G401 (cell line): Measurements from ENCODE around the gene CCDC148. TPM values are rescaled to one million over a fixed set of nuclear protein-coding genes. Genes with fewer than 3 reads are reported as not detected.
A peak's percentile ranks its signal among the peaks of the same experiment; 100 is the strongest.
"Not testable (repeated sequence)": the region's sequence is repeated elsewhere in the genome, so short reads cannot be mapped to it uniquely, and the experiment has no call there.

Source experiments
- DNase-seq: peaks from one replicate; pipeline ENCODE4 v3.0.0-alpha.2; 2015; ENCODE audit warnings: low spot score
- in situ Hi-C: cut with HindIII; loops from 2 replicates; pipeline ENCODE4 v1.10.0; 2016; ENCODE audit warnings: low sequenced_read_pairs, mixed read lengths
- total RNA-seq: library from RNA; depleted of rRNA; stranded (reverse); fragments of >200 nt; shearing (Covaris generic); gene quantifications from 2 replicates; pipeline ENCODE4 v1.2.3, GENCODE V29; 2014

Gene CCDC148
- total RNA-seq, 1 experiment from 2014 or later: 4.1 TPM

GRCh38 chr2:158486150-158486969 lies 29.8 kb upstream of the CCDC148 start:
- in situ Hi-C loops: no loop called here
- no peak for DNase-seq

GRCh38 chr2:158484892-158485556 lies 28.5 kb upstream of the CCDC148 start:
- no peak for DNase-seq
- in situ Hi-C loops: no loop called here

GRCh38 chr2:158482594-158482993 lies 26.0 kb upstream of the CCDC148 start:
- in situ Hi-C loops: no loop called here
- no peak for DNase-seq

- DNase-seq: no peak
- in situ Hi-C loops: no loop called here
Measured at GRCh38 chr2:158481116-158481515, 24.6 kb upstream of the CCDC148 start.

GRCh38 chr2:158478816-158479215 lies 22.3 kb upstream of the CCDC148 start:
- in situ Hi-C loops: loop anchor here (10.0 kb wide), 1 partner anchor 56 kb away; no protein-coding TSS in a partner anchor
- no peak for DNase-seq

- no peak for DNase-seq
- in situ Hi-C loops: loop anchor here (10.0 kb wide), 1 partner anchor 57 kb away; no protein-coding TSS in a partner anchor
Measured at GRCh38 chr2:158478237-158478636, 21.7 kb upstream of the CCDC148 start.

GRCh38 chr2:158477202-158477601 lies 20.6 kb upstream of the CCDC148 start:
- no peak for DNase-seq
- in situ Hi-C loops: loop anchor here (10.0 kb wide), 1 partner anchor 58 kb away; no protein-coding TSS in a partner anchor

GRCh38 chr2:158474526-158475011 lies 18.0 kb upstream of the CCDC148 start:
- DNase-seq: not testable (repeated sequence)
- in situ Hi-C loops: loop anchor here (10.0 kb wide), 1 partner anchor 60 kb away; no protein-coding TSS in a partner anchor

- DNase-seq: no peak
- in situ Hi-C loops: loop anchor here (10.0 kb wide), 1 partner anchor 61 kb away; no protein-coding TSS in a partner anchor
Measured at GRCh38 chr2:158473719-158474392, 17.3 kb upstream of the CCDC148 start.

- in situ Hi-C loops: loop anchor here (10.0 kb wide), 1 partner anchor 62 kb away; no protein-coding TSS in a partner anchor
- DNase-seq: not testable (repeated sequence)
Measured at GRCh38 chr2:158473300-158473699, 16.7 kb upstream of the CCDC148 start.

GRCh38 chr2:158472829-158473228 lies 16.3 kb upstream of the CCDC148 start:
- in situ Hi-C loops: loop anchor here (10.0 kb wide), 1 partner anchor 62 kb away; no protein-coding TSS in a partner anchor
- DNase-seq: not testable (repeated sequence)

GRCh38 chr2:158467248-158467647 lies 10.7 kb upstream of the CCDC148 start:
- in situ Hi-C loops: no loop called here
- DNase-seq: no peak

GRCh38 chr2:158464426-158465281 lies 8.1 kb upstream of the CCDC148 start:
- in situ Hi-C loops: no loop called here
- peak; percentile 18 for DNase-seq

- DNase-seq: no peak
- in situ Hi-C loops: no loop called here
Measured at GRCh38 chr2:158463496-158464095, 7.0 kb upstream of the CCDC148 start.

- peak; percentile 49 for DNase-seq
- in situ Hi-C loops: no loop called here
Measured at GRCh38 chr2:158460632-158461297, 4.2 kb upstream of the CCDC148 start.

GRCh38 chr2:158459161-158460003 lies 2.8 kb upstream of the CCDC148 start:
- DNase-seq: peak; percentile 51
- in situ Hi-C loops: no loop called here

- in situ Hi-C loops: no loop called here
- peak; percentile 60 for DNase-seq
Measured at GRCh38 chr2:158458617-158458920, 2.0 kb upstream of the CCDC148 start.
